Ascending aorta (tissue), 2 donors: Measurements from ENCODE around the gene LRCH2. TPM values are rescaled to one million over a fixed set of nuclear protein-coding genes. Genes with fewer than 3 reads are reported as not detected.
A peak's percentile ranks its signal among the peaks of the same experiment; 100 is the strongest.

ENCODE experiments used
- DNase-seq, 2 donors: peaks; one replicate each; pipeline ENCODE4 v3.0.0-alpha.2; 2019; ENCODE audit warnings: low spot score in 2 of 2
- H3K27ac ChIP-seq, 2 donors: fragments of 200-600 bp; sonication (generic); one replicate each; pipeline ENCODE4 v1.5.1; 2016 to 2017; ENCODE audit warnings: mild to moderate bottlenecking in 1 of 2
- H3K27me3 ChIP-seq: fragments of 200-600 bp; sonication (generic); one replicate; pipeline ENCODE4 v1.5.1; 2017
- H3K36me3 ChIP-seq, 2 donors: fragments of 200-600 bp; sonication (generic); one replicate each; pipeline ENCODE4 v1.5.1; 2016
- H3K4me1 ChIP-seq, 2 donors: fragments of 200-600 bp; sonication (generic); one replicate each; pipeline ENCODE4 v1.5.1; 2016 to 2017; ENCODE audit warnings: mild to moderate bottlenecking in 1 of 2
- H3K4me3 ChIP-seq, 2 donors: fragments of 200-600 bp; sonication (generic); one replicate each; pipeline ENCODE4 v1.5.1; 2016 to 2017; ENCODE audit warnings: mild to moderate bottlenecking in 1 of 2
- H3K9me3 ChIP-seq, 2 donors: fragments of 200-600 bp; sonication (generic); one replicate each; pipeline ENCODE4 v1.5.1; 2016
- intact Hi-C: fragments of 100-400 bp; cut with DNase I; formaldehyde crosslinking; loops from one replicate; pipeline ENCODE4 v1.15.1; 2023
- total RNA-seq: library from RNA; depleted of rRNA; stranded (reverse); fragments of >200 nt; gene quantifications from one replicate; pipeline ENCODE4 v1.1.0, GENCODE V29; 2016
- TF ChIP-seq, protein P1 (sequence below), 3 experiments: fragments of 200-600 bp in 2 of 3; fragments of 450-650 bp in 1 of 3; sonication (generic) in 2 of 3; IDR thresholded peaks; one replicate each; pipeline ENCODE4 v1.5.1; 2016 to 2019; ENCODE audit warnings: antibody characterized with exemption in 3 of 3, mild to moderate bottlenecking in 1 of 3, moderate library complexity in 1 of 3

The LRCH2 gene
- total RNA-seq, 1 donor from 2014 or later, result 5.2 TPM

DNA sequence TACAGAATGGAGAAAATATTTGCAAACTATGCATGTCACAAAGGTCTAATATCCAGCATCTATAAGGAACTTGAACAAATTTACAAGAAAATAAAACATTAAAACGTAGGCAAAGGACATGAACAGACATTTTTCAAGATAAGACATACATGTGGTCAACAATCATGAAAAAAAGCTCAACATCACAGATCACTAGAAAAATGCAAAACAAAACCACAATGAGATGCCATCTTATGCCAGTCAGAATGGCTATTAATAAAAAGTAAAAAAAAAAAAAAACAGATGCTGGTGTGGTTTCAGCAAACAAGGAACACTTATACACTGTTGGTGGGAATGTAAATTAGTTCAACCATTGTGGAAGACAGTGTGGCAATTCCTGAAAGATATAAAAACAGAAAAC is 140.7 kb downstream of the LRCH2 start:
- no peak for DNase-seq
- Histone ChIP-seq H3K27ac (no peak overlapping the region), H3K4me3 (no peak overlapping the region), H3K27me3 (no peaks in the 10 kb centered on the region), H3K36me3 (no peaks in the 10 kb centered on the region), H3K9me3 (peaks cover 0 to 9% of the 10 kb centered on the region in 2 donors), H3K4me1 (no peaks in the 10 kb centered on the region)
- TF ChIP-seq, protein P1, sequence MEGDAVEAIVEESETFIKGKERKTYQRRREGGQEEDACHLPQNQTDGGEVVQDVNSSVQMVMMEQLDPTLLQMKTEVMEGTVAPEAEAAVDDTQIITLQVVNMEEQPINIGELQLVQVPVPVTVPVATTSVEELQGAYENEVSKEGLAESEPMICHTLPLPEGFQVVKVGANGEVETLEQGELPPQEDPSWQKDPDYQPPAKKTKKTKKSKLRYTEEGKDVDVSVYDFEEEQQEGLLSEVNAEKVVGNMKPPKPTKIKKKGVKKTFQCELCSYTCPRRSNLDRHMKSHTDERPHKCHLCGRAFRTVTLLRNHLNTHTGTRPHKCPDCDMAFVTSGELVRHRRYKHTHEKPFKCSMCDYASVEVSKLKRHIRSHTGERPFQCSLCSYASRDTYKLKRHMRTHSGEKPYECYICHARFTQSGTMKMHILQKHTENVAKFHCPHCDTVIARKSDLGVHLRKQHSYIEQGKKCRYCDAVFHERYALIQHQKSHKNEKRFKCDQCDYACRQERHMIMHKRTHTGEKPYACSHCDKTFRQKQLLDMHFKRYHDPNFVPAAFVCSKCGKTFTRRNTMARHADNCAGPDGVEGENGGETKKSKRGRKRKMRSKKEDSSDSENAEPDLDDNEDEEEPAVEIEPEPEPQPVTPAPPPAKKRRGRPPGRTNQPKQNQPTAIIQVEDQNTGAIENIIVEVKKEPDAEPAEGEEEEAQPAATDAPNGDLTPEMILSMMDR (IDR thresholded peaks at IDR 0.05), result no peak
- intact Hi-C loops, result no loop called here

GRCh38 chrX:115089419-115089818 is 144.5 kb downstream of the LRCH2 start:
- Histone ChIP-seq H3K4me1 (no peaks in the 10 kb centered on the region), H3K36me3 (no peaks in the 10 kb centered on the region), H3K27ac (no peak overlapping the region), H3K27me3 (no peaks in the 10 kb centered on the region), H3K9me3 (no peaks in the 10 kb centered on the region), H3K4me3 (no peak overlapping the region)
- TF ChIP-seq, protein P1 (IDR thresholded peaks at IDR 0.05), result no peak
- intact Hi-C loops, result no loop called here
- no peak for DNase-seq

DNA sequence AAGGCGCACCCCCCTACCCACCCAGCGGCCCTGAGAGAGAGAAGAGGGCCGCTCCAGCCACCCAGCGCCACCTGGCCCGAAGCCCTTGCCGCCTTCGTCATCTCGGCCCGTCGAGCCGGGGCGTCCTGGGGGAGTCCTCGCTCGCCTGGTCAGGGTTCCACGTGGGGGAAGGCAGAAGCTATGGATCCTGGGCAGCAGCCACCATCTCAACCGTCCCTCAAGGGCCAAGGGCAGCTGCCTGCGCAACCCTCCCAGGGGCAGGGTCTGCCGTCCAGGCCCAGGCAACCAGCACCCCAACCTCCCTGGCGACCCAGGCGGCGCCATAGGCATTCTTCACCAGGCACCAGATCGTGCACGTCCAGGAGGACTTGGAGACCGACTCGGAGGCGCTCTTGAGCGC is 165.0 kb downstream of the LRCH2 start:
- intact Hi-C loops, result no loop called here
- no peak overlapping the region for H3K27ac ChIP-seq

DNA sequence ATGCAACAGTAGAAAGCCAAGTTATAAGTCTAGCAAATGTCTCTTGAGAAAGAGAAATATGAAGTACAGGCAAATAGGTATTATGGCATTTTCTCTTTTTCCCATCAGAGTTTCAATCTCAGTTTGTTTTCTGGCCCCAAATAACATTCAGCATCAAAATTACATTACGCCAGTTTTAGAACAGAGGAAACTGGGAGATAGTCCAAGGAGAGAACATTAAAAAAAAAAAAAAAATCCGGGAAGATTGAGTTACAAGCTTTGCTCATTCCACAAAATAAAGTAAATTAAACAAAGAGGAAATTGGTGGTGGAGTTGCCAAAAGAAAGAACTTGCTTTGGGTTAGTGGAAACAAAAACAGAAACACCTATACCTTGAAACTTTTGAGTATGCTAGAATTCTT is 166.1 kb downstream of the LRCH2 start:
- Histone ChIP-seq H3K27me3 (no peaks in the 10 kb centered on the region), H3K27ac (peak overlapping the region in 1 of 2 donors; percentile 13), H3K4me1 (no peaks in the 10 kb centered on the region), H3K4me3 (no peak overlapping the region), H3K9me3 (no peaks in the 10 kb centered on the region), H3K36me3 (no peaks in the 10 kb centered on the region)
- intact Hi-C loops, result no loop called here
- TF ChIP-seq, protein P1 (IDR thresholded peaks at IDR 0.05), result no peak
- DNase-seq, result no peak

More for the DNA sequence above, 165.0 kb downstream of the LRCH2 start:
- Histone ChIP-seq H3K27me3 (no peaks in the 10 kb centered on the region), H3K36me3 (no peaks in the 10 kb centered on the region), H3K4me3 (no peak overlapping the region), H3K9me3 (no peaks in the 10 kb centered on the region), H3K4me1 (no peaks in the 10 kb centered on the region)
- TF ChIP-seq, protein P1 (IDR thresholded peaks at IDR 0.05), result no peak
- no peak for DNase-seq

DNA sequence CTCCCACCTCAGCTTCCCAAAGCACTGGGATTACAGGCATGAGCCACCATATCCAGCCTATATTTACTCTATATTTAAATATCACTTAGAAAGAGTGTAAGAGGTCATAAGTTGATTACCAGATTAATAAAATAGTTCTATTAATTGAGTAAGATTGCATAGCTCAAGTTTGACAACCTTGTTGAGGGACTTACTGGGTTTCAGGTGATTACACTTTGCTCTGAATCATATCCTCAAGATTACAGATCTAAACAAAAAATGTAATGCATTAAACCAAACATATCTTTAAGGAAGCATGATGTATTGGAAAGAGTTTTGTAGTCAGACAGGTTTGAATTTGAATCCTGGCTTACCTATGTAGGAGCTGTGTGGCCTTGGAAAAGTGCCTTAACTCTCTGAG is 168.6 kb downstream of the LRCH2 start:
- Histone ChIP-seq H3K4me3 (no peak overlapping the region), H3K27ac (no peak overlapping the region), H3K4me1 (no peaks in the 10 kb centered on the region), H3K36me3 (no peaks in the 10 kb centered on the region), H3K9me3 (peaks cover 0 to 8% of the 10 kb centered on the region in 2 donors), H3K27me3 (no peaks in the 10 kb centered on the region)
- intact Hi-C loops, result no loop called here
- DNase-seq, result no peak
- TF ChIP-seq, protein P1 (IDR thresholded peaks at IDR 0.05), result no peak

Other genes with a start within 250 kb of the LRCH2 start
- 2.6 TPM for gene IL13RA2, start 216.5 kb downstream of the LRCH2 start, total RNA-seq
- not detected for gene RBMXL3, start 44.7 kb downstream of the LRCH2 start, total RNA-seq
- not detected for gene LUZP4, start 55.6 kb upstream of the LRCH2 start, total RNA-seq